ENCODE results near the gene RCOR1. TPM values are rescaled to one million over a fixed set of nuclear protein-coding genes. Genes with fewer than 3 reads are reported as not detected.

The RCOR1 gene
- total RNA-seq, 5 donors from 2014 or later (not counting 1 experiment from before 2014, with no cell fraction given) = 17.7 to 25.0 (median 18.7) TPM

- no peak for DNase-seq
- Histone ChIP-seq H3K36me3 (ENCODE audit: control insufficient read depth in 2 of 2, extremely low read depth in 1 of 2, insufficient read depth in 1 of 2, low read length in 1 of 2) (no peaks in the 10 kb centered on the region), H3K27ac (ENCODE audit: low read length) (no peak overlapping the region), H3K9me3 (no peaks in the 10 kb centered on the region), H3K27me3 (replicated peaks in 1 of 2; ENCODE audit: control insufficient read depth in 2 of 2, extremely low read depth in 1 of 2, insufficient read depth in 2 of 2, low read length in 1 of 2) (no peaks in the 10 kb centered on the region), H3K4me3 (ENCODE audit: control insufficient read depth in 1 of 2, extremely low read depth in 1 of 2, low read length in 1 of 2) (no peak overlapping the region), H3K4me1 (ENCODE audit: control insufficient read depth in 1 of 2, extremely low read depth in 1 of 2, insufficient read depth in 2 of 2, low read length in 2 of 2) (peaks cover 4 to 8% of the 10 kb centered on the region in 2 experiments)
- Mint-ChIP-seq H3K27me3 (no peaks in the 10 kb centered on the region), H3K36me3 (peaks cover 5% of the 10 kb centered on the region), H3K4me3 (no peak overlapping the region), H3K4me1 (peaks cover 38 to 48% (median 47%) of the 10 kb centered on the region in 3 donors), H3K9me3 (no peaks in the 10 kb centered on the region), H3K27ac (no peak overlapping the region)
- CTCF ChIA-PET = interaction anchor here in 1 of 2 donors (0.6 kb wide), 1 partner anchor 237 kb away, joined by 3 read pairs; no protein-coding TSS in a partner anchor
- POLR2A ChIA-PET = interaction anchor here in 1 of 2 donors (0.6 kb wide), 1 partner anchor 37 kb away, joined by 6 read pairs; no protein-coding TSS in a partner anchor
- WGBS (ENCODE audit: insufficient coverage) = no CpG with 5 or more reads among the region's 1 CpG
- no peak for ATAC-seq (replicated peaks in 1 of 4)
Observed at GRCh38 chr14:102601378-102601925, 9.0 kb downstream of the RCOR1 start.

GRCh38 chr14:102602421-102603292, 10.2 kb downstream of the RCOR1 start:
- Mint-ChIP-seq H3K27ac (no peak overlapping the region), H3K36me3 (peaks cover 5% of the 10 kb centered on the region), H3K9me3 (no peaks in the 10 kb centered on the region), H3K27me3 (no peaks in the 10 kb centered on the region), H3K4me3 (no peak overlapping the region), H3K4me1 (peaks cover 44 to 52% (median 52%) of the 10 kb centered on the region in 3 donors)
- Histone ChIP-seq H3K4me3 (ENCODE audit: control insufficient read depth in 1 of 2, extremely low read depth in 1 of 2, low read length in 1 of 2) (no peak overlapping the region), H3K9me3 (no peaks in the 10 kb centered on the region), H3K27me3 (replicated peaks in 1 of 2; ENCODE audit: control insufficient read depth in 2 of 2, extremely low read depth in 1 of 2, insufficient read depth in 2 of 2, low read length in 1 of 2) (no peaks in the 10 kb centered on the region), H3K4me1 (ENCODE audit: control insufficient read depth in 1 of 2, extremely low read depth in 1 of 2, insufficient read depth in 2 of 2, low read length in 2 of 2) (peaks cover 4 to 8% of the 10 kb centered on the region in 2 experiments), H3K27ac (ENCODE audit: low read length) (no peak overlapping the region), H3K36me3 (ENCODE audit: control insufficient read depth in 2 of 2, extremely low read depth in 1 of 2, insufficient read depth in 1 of 2, low read length in 1 of 2) (no peaks in the 10 kb centered on the region)
- ChIA-PET CTCF (no interaction called here), POLR2A (interaction anchor here (0.6 to 1.0 kb wide), 2 partner anchors 30 to 47 kb away, joined by 3 read pairs; no protein-coding TSS in a partner anchor)
- WGBS (ENCODE audit: insufficient coverage) = 85% methylated on average over 6 of the region's 16 CpGs
- DNase-seq (no peak), ATAC-seq (replicated peaks in 1 of 4) (no peak)

- H3K9me3 Mint-ChIP-seq = no peaks in the 10 kb centered on the region
Observed at GRCh38 chr14:102603293-102603907, 11.0 kb downstream of the RCOR1 start.

GRCh38 chr14:102604183-102604582, 11.7 kb downstream of the RCOR1 start:
- ChIA-PET POLR2A (interaction anchor here in 1 of 2 donors (0.5 kb wide), 1 partner anchor 28 kb away, joined by 4 read pairs; no protein-coding TSS in a partner anchor), CTCF (interaction anchor here in 1 of 2 donors (0.6 kb wide), 1 partner anchor 536 kb away, joined by 5 read pairs; no protein-coding TSS in a partner anchor)
- no CpG with 5 or more reads among the region's 2 CpGs for WGBS (ENCODE audit: insufficient coverage)
- Histone ChIP-seq H3K4me3 (ENCODE audit: control insufficient read depth in 1 of 2, extremely low read depth in 1 of 2, low read length in 1 of 2) (no peak overlapping the region), H3K36me3 (ENCODE audit: control insufficient read depth in 2 of 2, extremely low read depth in 1 of 2, insufficient read depth in 1 of 2, low read length in 1 of 2) (no peaks in the 10 kb centered on the region), H3K4me1 (ENCODE audit: control insufficient read depth in 1 of 2, extremely low read depth in 1 of 2, insufficient read depth in 2 of 2, low read length in 2 of 2) (peaks cover 4 to 5% of the 10 kb centered on the region in 2 experiments), H3K27ac (ENCODE audit: low read length) (no peak overlapping the region), H3K27me3 (replicated peaks in 1 of 2; ENCODE audit: control insufficient read depth in 2 of 2, extremely low read depth in 1 of 2, insufficient read depth in 2 of 2, low read length in 1 of 2) (no peaks in the 10 kb centered on the region), H3K9me3 (no peaks in the 10 kb centered on the region)
- Mint-ChIP-seq H3K27ac (no peak overlapping the region), H3K4me1 (peaks cover 50 to 52% (median 50%) of the 10 kb centered on the region in 3 donors), H3K4me3 (no peak overlapping the region), H3K9me3 (no peaks in the 10 kb centered on the region), H3K36me3 (peaks cover 6% of the 10 kb centered on the region), H3K27me3 (no peaks in the 10 kb centered on the region)
- DNase-seq = no peak
- no peak for ATAC-seq (replicated peaks in 1 of 4)

More at GRCh38 chr14:102603293-102603907, 11.0 kb downstream of the RCOR1 start:
- WGBS (ENCODE audit: insufficient coverage) = 100% methylated on average over 1 of the region's 4 CpGs
- ChIA-PET CTCF (no interaction called here), POLR2A (interaction anchor here (0.5 to 1.0 kb wide), 3 partner anchors 29 to 48 kb away, joined by 3 to 4 read pairs (median 3); no protein-coding TSS in a partner anchor)
- H3K36me3 ChIP-seq (ENCODE audit: control insufficient read depth in 2 of 2, extremely low read depth in 1 of 2, insufficient read depth in 1 of 2, low read length in 1 of 2) = no peaks in the 10 kb centered on the region
- Mint-ChIP-seq H3K36me3 (peaks cover 5% of the 10 kb centered on the region), H3K27me3 (no peaks in the 10 kb centered on the region), H3K4me1 (peaks cover 49 to 56% (median 56%) of the 10 kb centered on the region in 3 donors), H3K4me3 (peak overlapping the region in 1 of 3 donors; percentile 35), H3K27ac (no peak overlapping the region)
- ATAC-seq (replicated peaks in 1 of 4) (no peak), DNase-seq (no peak)
- H3K9me3 ChIP-seq = no peaks in the 10 kb centered on the region
- no peaks in the 10 kb centered on the region for H3K27me3 ChIP-seq (replicated peaks in 1 of 2; ENCODE audit: control insufficient read depth in 2 of 2, extremely low read depth in 1 of 2, insufficient read depth in 2 of 2, low read length in 1 of 2)
- H3K27ac ChIP-seq (ENCODE audit: low read length) = no peak overlapping the region
- H3K4me1 ChIP-seq (ENCODE audit: control insufficient read depth in 1 of 2, extremely low read depth in 1 of 2, insufficient read depth in 2 of 2, low read length in 2 of 2) = peaks cover 4 to 8% of the 10 kb centered on the region in 2 experiments
- no peak overlapping the region for H3K4me3 ChIP-seq (ENCODE audit: control insufficient read depth in 1 of 2, extremely low read depth in 1 of 2, low read length in 1 of 2)

- Histone ChIP-seq H3K27me3 (replicated peaks in 1 of 2; ENCODE audit: control insufficient read depth in 2 of 2, extremely low read depth in 1 of 2, insufficient read depth in 2 of 2, low read length in 1 of 2) (no peaks in the 10 kb centered on the region), H3K4me3 (ENCODE audit: control insufficient read depth in 1 of 2, extremely low read depth in 1 of 2, low read length in 1 of 2) (no peak overlapping the region), H3K36me3 (ENCODE audit: control insufficient read depth in 2 of 2, extremely low read depth in 1 of 2, insufficient read depth in 1 of 2, low read length in 1 of 2) (peaks cover 0 to 2% of the 10 kb centered on the region in 2 donors), H3K4me1 (ENCODE audit: control insufficient read depth in 1 of 2, extremely low read depth in 1 of 2, insufficient read depth in 2 of 2, low read length in 2 of 2) (no peaks in the 10 kb centered on the region), H3K27ac (ENCODE audit: low read length) (no peak overlapping the region), H3K9me3 (no peaks in the 10 kb centered on the region)
- peaks cover 45 to 50% (median 47%) of the 10 kb centered on the region in 3 donors for H3K4me1 Mint-ChIP-seq
- CTCF ChIA-PET = interaction anchor here in 1 of 2 donors (0.6 kb wide), 1 partner anchor 535 kb away, joined by 5 read pairs; no protein-coding TSS in a partner anchor
- H3K27me3 Mint-ChIP-seq = no peaks in the 10 kb centered on the region
- no peak overlapping the region for H3K4me3 Mint-ChIP-seq
- no peak for DNase-seq
- ATAC-seq (replicated peaks in 1 of 4) = no peak
- H3K27ac Mint-ChIP-seq = no peak overlapping the region
- POLR2A ChIA-PET = no interaction called here
- no peaks in the 10 kb centered on the region for H3K9me3 Mint-ChIP-seq
- peaks cover 3% of the 10 kb centered on the region for H3K36me3 Mint-ChIP-seq
- 100% methylated on average over 1 of the region's 2 CpGs for WGBS (ENCODE audit: insufficient coverage)
Observed at GRCh38 chr14:102605029-102605428, 12.6 kb downstream of the RCOR1 start.

- H3K4me3 ChIP-seq (ENCODE audit: control insufficient read depth in 1 of 2, extremely low read depth in 1 of 2, low read length in 1 of 2) = no peak overlapping the region
- Mint-ChIP-seq H3K4me1 (peaks cover 46 to 52% (median 51%) of the 10 kb centered on the region in 3 donors), H3K27ac (no peak overlapping the region)
Observed at GRCh38 chr14:102606296-102606695, 13.8 kb downstream of the RCOR1 start.

More at GRCh38 chr14:102606296-102606695, 13.8 kb downstream of the RCOR1 start:
- ATAC-seq (replicated peaks in 1 of 4) (no peak), DNase-seq (no peak)
- no peak overlapping the region for H3K27ac ChIP-seq (ENCODE audit: low read length)
- no peaks in the 10 kb centered on the region for H3K9me3 ChIP-seq
- POLR2A ChIA-PET = interaction anchor here in 1 of 2 donors (0.6 kb wide), 2 partner anchors 172 to 449 kb away, joined by 3 read pairs; no protein-coding TSS in a partner anchor
- H3K27me3 ChIP-seq (replicated peaks in 1 of 2; ENCODE audit: control insufficient read depth in 2 of 2, extremely low read depth in 1 of 2, insufficient read depth in 2 of 2, low read length in 1 of 2) = no peaks in the 10 kb centered on the region
- 56% methylated on average over 3 of the region's 4 CpGs for WGBS (ENCODE audit: insufficient coverage)
- Mint-ChIP-seq H3K36me3 (peaks cover 3% of the 10 kb centered on the region), H3K4me3 (peak overlapping the region in 1 of 3 donors; percentile 17), H3K27me3 (no peaks in the 10 kb centered on the region), H3K9me3 (no peaks in the 10 kb centered on the region)
- CTCF ChIA-PET = interaction anchor here in 1 of 2 donors (0.7 kb wide), 1 partner anchor 10 kb away, joined by 4 read pairs; no protein-coding TSS in a partner anchor
- no peaks in the 10 kb centered on the region for H3K4me1 ChIP-seq (ENCODE audit: control insufficient read depth in 1 of 2, extremely low read depth in 1 of 2, insufficient read depth in 2 of 2, low read length in 2 of 2)
- peaks cover 0 to 2% of the 10 kb centered on the region in 2 donors for H3K36me3 ChIP-seq (ENCODE audit: control insufficient read depth in 2 of 2, extremely low read depth in 1 of 2, insufficient read depth in 1 of 2, low read length in 1 of 2)

Data from T-cell (primary cell).